Superior temporal gyrus (tissue), 1 donor: ENCODE data around the gene RASSF8.

ENCODE experiments used
- DNase-seq: peaks from one replicate; pipeline ENCODE4 v3.0.0-alpha.2; 2016; ENCODE audit errors: extremely low spot score

The RASSF8 gene

DNA sequence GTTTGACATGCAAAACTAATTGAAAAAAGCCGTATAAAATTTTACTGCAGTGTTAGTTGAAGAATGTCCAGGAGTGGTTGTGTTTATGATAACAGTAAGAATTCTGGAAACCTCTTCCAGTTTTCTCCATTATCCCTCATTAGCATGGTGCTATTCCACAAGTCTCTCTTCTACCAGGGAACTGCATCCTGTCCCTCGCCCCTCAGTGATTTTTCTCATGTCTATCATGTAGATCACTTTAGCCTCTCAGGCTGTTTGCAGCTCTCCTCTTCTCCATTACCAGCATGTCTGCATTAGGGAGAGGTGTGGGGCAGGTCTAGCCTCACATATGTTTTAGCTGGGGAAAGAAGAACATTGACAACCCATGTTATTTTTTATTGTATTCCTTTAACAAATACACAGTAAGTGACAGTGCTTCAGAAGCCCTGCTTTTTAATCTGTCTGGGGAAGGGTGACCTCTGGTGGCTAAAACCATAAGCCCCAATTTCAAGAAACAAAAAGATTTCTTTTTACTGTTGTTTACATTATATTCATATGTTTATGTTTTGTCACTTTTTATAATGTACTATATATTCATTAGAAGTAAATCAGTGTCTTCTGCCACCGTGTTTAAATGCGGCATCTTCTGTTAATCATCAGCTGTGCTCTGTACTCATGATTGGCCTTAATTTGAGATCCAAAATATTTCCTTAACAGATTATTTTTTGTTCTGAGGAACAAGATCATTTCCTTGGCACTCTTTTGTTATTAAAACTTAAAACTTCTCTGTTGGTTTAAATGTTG is 70.7 kb downstream of the RASSF8 start:
- peak; percentile 86 for DNase-seq

DNA sequence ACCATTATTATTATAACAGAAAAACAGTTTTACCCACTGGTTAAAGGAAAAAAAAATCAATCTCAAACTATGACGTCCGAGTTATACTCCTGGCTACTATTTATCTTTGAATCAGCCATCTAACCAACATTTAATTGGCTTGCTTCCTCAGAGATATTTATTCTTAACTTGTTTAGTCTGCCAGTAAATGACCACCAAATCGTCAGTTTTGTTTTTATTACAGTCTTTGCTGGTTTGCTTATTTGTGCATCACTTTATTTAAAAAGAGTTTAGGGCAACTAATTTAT is 71.2 kb downstream of the RASSF8 start:
- DNase-seq = no peak

- DNase-seq = peak; percentile 48
These were observed 71.9 kb downstream of the RASSF8 start for GRCh38 chr12:26030371-26030770.

DNA sequence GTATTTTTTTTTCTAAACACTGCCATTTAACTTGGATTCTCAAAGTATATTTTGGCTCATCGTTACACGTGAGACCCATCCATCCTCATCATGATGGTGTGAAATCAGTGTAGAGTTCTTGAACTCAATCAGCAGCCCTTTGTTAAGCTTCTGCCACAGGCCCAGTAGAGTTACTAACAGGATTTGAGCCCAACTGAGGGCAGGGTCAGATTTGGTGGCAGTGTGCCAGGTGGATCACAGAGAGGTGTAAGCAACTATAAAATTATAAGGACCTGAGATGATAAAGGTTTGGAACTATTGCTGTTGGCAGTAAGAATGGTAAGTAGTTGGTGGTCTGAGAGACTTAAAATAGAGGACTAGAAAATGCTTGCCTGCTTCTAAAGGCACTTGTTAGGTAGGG is 72.8 kb downstream of the RASSF8 start:
- DNase-seq = no peak

GRCh38 chr12:26031827-26032226 is 73.3 kb downstream of the RASSF8 start:
- DNase-seq = no peak

DNA sequence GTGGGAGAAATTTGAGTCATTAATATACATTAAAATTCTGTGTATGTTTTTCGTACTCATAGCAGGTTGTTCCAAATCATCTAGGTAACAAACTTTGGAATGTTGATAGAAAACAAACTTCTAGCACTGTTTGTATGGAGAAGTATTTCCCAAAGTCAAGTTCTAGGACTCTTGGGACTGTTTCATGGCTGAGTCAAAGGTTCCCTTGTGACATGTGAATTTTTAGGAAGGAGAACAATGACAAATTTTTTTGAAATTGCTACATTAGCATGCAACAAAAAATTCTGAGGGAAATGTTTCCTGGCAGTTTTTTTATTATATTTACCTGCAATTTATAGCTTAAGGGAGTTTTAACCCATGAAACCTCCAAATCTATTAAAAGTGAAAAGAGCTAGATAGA is 73.8 kb downstream of the RASSF8 start:
- no peak for DNase-seq

- peak; percentile 35 for DNase-seq
These were observed 74.3 kb downstream of the RASSF8 start for GRCh38 chr12:26032719-26033241.

DNA sequence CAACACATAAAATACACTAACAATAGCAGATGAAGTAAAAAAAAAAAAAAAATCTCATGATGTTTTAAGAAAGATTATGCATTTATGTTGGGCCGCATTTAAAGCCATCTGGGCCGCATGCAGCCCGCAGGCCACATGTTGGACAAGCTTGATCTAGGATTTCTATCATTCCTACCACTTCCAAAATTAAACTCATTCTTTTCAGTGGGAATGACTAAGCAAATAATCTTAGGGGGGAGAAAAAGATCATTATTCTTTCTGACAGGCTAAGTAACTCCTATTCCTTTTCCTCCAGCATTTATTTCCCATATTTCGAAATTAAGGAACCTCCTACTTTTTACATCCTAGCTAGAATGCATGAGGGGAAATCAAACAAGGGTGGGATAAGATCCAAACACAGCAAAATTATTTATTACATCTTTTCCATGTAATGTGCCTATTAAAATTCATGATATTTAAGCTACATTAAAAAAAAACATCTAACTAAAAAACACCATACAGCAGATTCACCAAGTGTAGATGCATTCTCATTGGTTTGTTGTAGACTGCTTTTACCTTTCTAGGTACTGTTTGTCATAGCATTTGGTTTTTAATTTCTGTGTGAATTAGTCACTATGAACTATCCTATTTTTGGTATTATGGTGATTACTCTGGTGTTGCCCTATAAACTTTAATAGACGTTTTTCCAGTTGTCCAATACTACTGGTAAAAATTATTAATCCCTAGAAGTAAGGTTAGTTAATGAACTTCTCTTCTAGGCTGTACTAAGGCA is 76.1 kb downstream of the RASSF8 start:
- DNase-seq = no peak

DNA sequence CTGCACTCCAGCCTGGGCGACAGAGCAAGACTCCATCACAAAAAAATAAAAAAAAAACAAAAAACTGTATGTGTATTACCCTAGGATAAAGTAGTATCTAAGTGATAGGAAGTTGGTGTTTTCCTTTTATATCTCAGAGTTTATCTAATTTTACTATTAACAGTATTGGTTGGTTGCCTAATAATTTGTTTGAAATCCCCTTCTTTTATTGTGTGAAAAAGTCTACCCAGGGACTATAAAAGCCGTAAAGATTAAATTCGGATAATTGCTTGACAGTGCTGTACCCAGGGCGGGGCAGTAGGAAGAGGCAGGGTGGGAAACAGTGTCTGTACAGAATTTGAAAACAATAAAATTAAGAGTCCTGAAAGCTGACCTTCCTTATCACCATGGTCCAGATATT is 78.4 kb downstream of the RASSF8 start:
- DNase-seq = peak; percentile 41

GRCh38 chr12:26037615-26038220 is 79.2 kb downstream of the RASSF8 start:
- peak; percentile 79 for DNase-seq

- peak; percentile 71 for DNase-seq
These were observed 84.2 kb downstream of the RASSF8 start for GRCh38 chr12:26042645-26043044.

DNA sequence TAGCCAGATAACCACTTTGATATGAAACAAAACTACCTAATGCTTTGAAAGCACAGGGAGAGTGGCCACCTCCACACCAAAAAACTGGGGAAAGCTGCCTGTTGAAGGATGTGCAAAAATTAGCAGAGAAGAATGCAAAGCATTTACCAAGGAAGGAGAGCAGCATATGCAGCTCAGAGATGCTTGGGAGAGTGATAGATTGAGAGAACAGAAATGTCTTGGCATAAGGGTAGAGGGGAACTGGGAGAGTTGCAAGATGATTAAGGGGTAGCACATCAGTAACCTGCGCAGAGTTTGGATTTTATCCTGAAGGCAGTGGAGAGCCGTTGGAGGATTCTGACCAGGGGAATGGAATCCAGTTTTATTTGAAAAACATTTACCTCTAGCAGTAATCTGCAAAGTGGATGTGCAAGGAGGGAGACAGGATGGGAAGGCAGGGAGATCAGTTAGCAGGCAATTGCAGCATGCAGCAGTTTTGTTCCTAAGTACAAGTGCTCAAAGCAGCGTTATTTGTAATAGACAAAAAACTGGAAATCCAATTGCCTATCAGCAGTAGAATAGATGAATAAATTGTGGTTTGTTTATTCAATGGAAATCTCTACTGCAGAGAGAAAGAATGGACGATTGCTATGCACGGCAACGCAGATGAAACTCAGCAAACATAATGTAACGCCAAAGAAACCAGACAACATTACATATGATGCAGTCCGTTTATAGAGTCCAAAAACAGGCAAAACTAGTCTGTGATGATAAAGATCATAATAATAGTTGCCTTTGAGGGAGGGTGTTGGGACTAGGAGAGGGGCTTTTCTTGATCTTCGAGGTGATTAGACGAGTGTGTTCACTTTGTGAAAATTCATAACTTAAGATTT is 84.9 kb downstream of the RASSF8 start:
- peak; percentile 73 for DNase-seq

DNA sequence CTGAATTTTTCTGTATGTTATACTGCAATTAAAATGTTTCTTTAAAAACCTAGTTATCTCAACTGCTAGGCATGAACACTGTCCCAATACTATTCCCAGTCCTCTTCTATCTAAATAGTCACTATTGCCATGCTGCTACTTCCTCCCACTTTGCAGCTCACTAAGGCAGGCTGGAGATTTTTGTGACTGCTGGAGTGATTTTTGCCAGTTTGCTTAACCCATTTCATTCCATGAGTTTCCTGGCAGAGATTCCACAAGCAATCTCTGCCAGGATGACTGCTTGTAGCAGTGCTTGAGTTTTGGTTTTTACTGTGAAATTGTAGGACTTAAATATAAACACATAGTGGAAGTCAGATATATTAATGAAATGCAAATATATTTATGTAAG is 85.5 kb downstream of the RASSF8 start:
- no peak for DNase-seq

DNA sequence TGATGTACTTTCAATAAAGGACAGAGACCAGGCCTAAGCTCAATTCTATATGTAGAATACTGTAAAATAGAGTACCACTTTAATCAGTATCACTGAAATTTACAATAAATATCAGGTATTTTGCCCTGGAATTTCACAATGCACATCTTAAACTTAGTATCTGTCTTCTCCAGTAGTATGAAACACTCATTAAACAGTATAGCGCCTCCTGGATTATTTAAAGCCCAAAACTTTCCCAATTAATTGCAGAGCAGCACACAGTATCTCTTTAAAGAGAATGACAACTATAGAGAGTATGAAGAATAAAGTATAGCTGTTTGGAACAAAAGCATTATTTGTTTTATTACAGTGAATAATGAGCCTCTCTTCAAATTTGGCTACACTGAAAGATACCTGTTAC is 86.1 kb downstream of the RASSF8 start:
- DNase-seq = no peak

- DNase-seq = no peak
These were observed 87.7 kb downstream of the RASSF8 start for GRCh38 chr12:26046203-26046602.

DNA sequence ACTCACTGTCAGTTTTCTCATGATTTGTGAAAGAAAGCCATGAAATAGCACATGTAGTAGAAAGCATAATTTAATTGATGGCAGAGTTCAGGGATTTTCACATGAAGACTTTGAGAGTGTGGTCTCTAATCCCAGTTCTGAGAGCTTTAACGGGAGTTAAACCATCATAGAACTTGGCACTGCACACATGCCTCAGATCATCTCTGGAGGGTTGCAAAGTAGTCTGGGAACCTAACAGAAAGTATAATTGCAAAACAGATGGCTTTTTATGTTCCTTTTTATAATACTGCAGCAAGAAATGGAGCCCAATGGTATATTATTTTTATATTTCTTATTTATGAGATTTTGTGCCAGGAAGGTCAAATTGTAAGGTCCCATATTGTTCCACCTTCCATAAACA is 88.4 kb downstream of the RASSF8 start:
- no peak for DNase-seq

- DNase-seq = no peak
These were observed 89.1 kb downstream of the RASSF8 start for GRCh38 chr12:26047401-26048226.

DNA sequence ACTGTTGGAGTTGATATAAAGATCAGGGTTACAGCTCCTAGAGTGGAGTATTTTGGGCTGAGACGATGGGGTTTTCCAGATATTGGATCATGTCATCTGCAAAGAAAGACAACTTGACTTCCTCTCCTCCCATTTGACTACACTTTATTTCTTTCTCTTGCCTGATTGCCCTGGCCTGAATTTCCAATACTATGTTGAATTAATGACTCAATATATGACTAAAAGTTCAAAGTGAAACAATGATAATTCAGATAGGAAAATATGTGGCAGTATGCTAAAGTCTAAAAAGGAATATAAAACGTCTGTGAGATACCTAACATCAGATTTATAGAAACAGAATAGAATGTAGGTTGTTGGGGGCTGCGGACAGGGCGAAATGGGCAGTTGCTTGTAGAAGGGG is 94.2 kb downstream of the RASSF8 start:
- no peak for DNase-seq

- DNase-seq = no peak
These were observed 95.9 kb downstream of the RASSF8 start for GRCh38 chr12:26054383-26054782.

DNA sequence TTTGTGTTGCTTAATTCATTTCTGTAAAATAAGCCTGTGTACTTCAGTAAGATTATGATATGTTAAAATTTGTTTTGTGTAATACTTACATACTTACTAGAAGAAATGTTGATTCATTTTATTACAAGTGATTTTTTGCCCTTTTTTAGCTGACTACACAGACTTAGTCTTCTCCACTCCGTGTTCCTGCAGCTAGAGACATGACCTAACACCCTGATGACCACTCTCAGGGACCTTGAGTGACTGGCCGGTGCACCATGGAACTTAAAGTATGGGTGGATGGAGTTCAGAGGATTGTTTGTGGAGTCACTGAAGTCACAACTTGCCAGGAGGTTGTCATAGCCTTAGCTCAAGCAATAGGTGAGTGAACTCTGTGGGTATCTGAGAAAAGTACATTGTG is 96.6 kb downstream of the RASSF8 start:
- no peak for DNase-seq

DNA sequence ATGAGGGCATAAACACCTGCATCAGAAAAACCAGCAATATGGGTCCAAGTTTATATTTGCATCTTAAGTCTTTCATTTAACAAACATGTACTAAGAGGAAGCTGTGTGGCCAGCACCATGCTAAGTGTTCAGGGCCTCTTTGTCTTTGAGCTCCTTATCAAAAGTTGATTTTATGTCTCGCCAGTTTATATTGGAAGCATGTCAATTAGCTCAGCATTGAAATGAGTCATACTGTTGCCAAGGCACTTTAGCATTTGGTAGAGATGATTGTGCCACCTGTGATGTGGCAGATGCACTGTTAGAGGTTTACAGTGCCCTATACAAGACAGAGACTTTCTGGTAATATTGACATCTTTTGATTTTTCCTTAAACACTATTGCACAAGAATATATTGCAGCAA is 97.9 kb downstream of the RASSF8 start:
- no peak for DNase-seq
